Measurements from ENCODE around the gene SEPTIN1. TPM values are rescaled to one million over a fixed set of nuclear protein-coding genes. Genes with fewer than 3 reads are reported as not detected.

Gene SEPTIN1
- total and polyA plus RNA-seq, 2 of the 4 experiments (the other 2 are of a cell fraction), result 0.24 TPM; not detected in 1

- no peak overlapping the region for H2BK20ac ChIP-seq (ENCODE audit: low read depth, low read length)
- no peak overlapping the region for H3K4me3 ChIP-seq (ENCODE audit: insufficient read depth, low read depth, low read length)
- peaks cover 10 to 50% of the 10 kb centered on the region in 2 experiments for H3K79me1 ChIP-seq (ENCODE audit: low read depth in 1 of 2, low read length in 2 of 2)
- H2AK9ac ChIP-seq (replicated peaks; ENCODE audit: low read depth, low read length, poor library complexity), result no peak overlapping the region
- peaks cover 19% of the 10 kb centered on the region for H3K36me3 ChIP-seq (ENCODE audit: control insufficient read depth, insufficient read depth, low read length)
- no peak overlapping the region for H3K4me2 ChIP-seq (ENCODE audit: low read depth, low read length)
- CTCF ChIA-PET, result no interaction called here
- no peak overlapping the region for H3K23ac ChIP-seq (ENCODE audit: low read depth, low read length)
- POLR2A ChIA-PET (ENCODE audit: unreplicated experiment), result no interaction called here
- H3K4me1 ChIP-seq (ENCODE audit: control insufficient read depth, insufficient read depth, low read length), result peaks cover 6% of the 10 kb centered on the region
- no peak overlapping the region for H3K56ac ChIP-seq (ENCODE audit: extremely low read depth, insufficient read depth, low read length)
- no peak overlapping the region for H3K4ac ChIP-seq (ENCODE audit: low read depth, low read length)
- H3K14ac ChIP-seq (replicated peaks; ENCODE audit: low read depth, low read length), result no peak overlapping the region
- intact Hi-C loops (cut with micrococcal nuclease), result loop anchor here (5.0 kb wide), 1 partner anchor 301 kb away; the partner anchor contains the start of gene GDPD3
- no peaks in the 10 kb centered on the region for H3K27me3 ChIP-seq (ENCODE audit: control insufficient read depth, insufficient read depth, low read length)
- in situ Hi-C loops (cut with MboI; ENCODE audit: low sequenced_read_pairs), result loop anchor here (25.0 kb wide), 1 partner anchor 226 kb away; the partner anchor contains the start of genes BOLA2B, CORO1A, SLX1A and SULT1A3
- H4K20me1 ChIP-seq (ENCODE audit: insufficient read depth, low read length), result peaks cover 7% of the 10 kb centered on the region
- no peak for TF ChIP-seq RFX5 (IDR thresholded peaks at IDR 0.05; ENCODE audit: low read depth, low read length)
- TF ChIP-seq MAZ (IDR thresholded peaks at IDR 0.05; ENCODE audit: borderline replicate concordance, low read depth, low read length), result no peak
- TF ChIP-seq RCOR1 (IDR thresholded peaks at IDR 0.05; ENCODE audit: insufficient replicate concordance, low read length), result no peak
- TF ChIP-seq MXI1 (IDR thresholded peaks at IDR 0.05; ENCODE audit: borderline replicate concordance, low read depth, low read length), result no peak
- no peak for TF ChIP-seq BHLHE40 (IDR thresholded peaks at IDR 0.05; ENCODE audit: low read depth, low read length)
- no peak for TF ChIP-seq POLR2A (IDR thresholded peaks at IDR 0.05; ENCODE audit: low read depth, low read length)
- no peak for TF ChIP-seq USF2 (IDR thresholded peaks at IDR 0.05; ENCODE audit: low read depth, low read length)
- no peak for TF ChIP-seq FOS (IDR thresholded peaks at IDR 0.05; ENCODE audit: low read depth, low read length)
- TF ChIP-seq CEBPB (IDR thresholded peaks at IDR 0.05; ENCODE audit: low read depth, low read length), result no peak
- no peak for TF ChIP-seq NFE2L2 (IDR thresholded peaks at IDR 0.05; ENCODE audit: low read depth, low read length)
- TF ChIP-seq, protein P1, sequence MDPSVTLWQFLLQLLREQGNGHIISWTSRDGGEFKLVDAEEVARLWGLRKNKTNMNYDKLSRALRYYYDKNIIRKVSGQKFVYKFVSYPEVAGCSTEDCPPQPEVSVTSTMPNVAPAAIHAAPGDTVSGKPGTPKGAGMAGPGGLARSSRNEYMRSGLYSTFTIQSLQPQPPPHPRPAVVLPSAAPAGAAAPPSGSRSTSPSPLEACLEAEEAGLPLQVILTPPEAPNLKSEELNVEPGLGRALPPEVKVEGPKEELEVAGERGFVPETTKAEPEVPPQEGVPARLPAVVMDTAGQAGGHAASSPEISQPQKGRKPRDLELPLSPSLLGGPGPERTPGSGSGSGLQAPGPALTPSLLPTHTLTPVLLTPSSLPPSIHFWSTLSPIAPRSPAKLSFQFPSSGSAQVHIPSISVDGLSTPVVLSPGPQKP (IDR thresholded peaks at IDR 0.05; ENCODE audit: borderline replicate concordance, low read depth, low read length), result no peak
- TF ChIP-seq, protein P2, sequence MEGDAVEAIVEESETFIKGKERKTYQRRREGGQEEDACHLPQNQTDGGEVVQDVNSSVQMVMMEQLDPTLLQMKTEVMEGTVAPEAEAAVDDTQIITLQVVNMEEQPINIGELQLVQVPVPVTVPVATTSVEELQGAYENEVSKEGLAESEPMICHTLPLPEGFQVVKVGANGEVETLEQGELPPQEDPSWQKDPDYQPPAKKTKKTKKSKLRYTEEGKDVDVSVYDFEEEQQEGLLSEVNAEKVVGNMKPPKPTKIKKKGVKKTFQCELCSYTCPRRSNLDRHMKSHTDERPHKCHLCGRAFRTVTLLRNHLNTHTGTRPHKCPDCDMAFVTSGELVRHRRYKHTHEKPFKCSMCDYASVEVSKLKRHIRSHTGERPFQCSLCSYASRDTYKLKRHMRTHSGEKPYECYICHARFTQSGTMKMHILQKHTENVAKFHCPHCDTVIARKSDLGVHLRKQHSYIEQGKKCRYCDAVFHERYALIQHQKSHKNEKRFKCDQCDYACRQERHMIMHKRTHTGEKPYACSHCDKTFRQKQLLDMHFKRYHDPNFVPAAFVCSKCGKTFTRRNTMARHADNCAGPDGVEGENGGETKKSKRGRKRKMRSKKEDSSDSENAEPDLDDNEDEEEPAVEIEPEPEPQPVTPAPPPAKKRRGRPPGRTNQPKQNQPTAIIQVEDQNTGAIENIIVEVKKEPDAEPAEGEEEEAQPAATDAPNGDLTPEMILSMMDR (conservative IDR thresholded peaks at IDR 0.05; ENCODE audit: low read depth, low read length), result no peak
- TF ChIP-seq RAD21 (IDR thresholded peaks at IDR 0.05; ENCODE audit: low read length), result no peak
- WGBS, 2 experiments (ENCODE audit: extremely low coverage in 2 of 2, insufficient read length in 1 of 2), result 87% methylated on average over 2 of the region's 6 CpGs; no CpG with 5 or more reads in 1 of the 2 experiments
- H4K91ac ChIP-seq (ENCODE audit: insufficient read depth, low read depth, low read length), result no peak overlapping the region
- H4K5ac ChIP-seq (ENCODE audit: low read depth, low read length), result no peak overlapping the region
- DNase-seq (no peak), ATAC-seq (ENCODE audit: low read depth) (no peak)
- H4K8ac ChIP-seq (ENCODE audit: low read depth in 2 of 2, low read length in 2 of 2), result no peak overlapping the region
- dilution Hi-C loops (cut with HindIII; ENCODE audit: low sequenced_read_pairs, unreplicated experiment), result no loop called here
- H2AK5ac ChIP-seq (ENCODE audit: low read depth, low read length), result no peak overlapping the region
- BruUV-seq (replicated peaks), result no TSS peak
- no peak overlapping the region for H2BK5ac ChIP-seq (ENCODE audit: low read depth, low read length, poor library complexity, severe bottlenecking)
- H3K18ac ChIP-seq (ENCODE audit: low read depth, low read length), result no peak overlapping the region
- no peak overlapping the region for H3K27ac ChIP-seq (ENCODE audit: insufficient read depth, low read length)
- no peak overlapping the region for H2BK15ac ChIP-seq (ENCODE audit: low read depth, low read length)
- no peaks in the 10 kb centered on the region for H3K9me3 ChIP-seq (ENCODE audit: control insufficient read depth, insufficient read depth, low read length)
- H3K9ac ChIP-seq (ENCODE audit: low read depth, low read length), result no peak overlapping the region
- peaks cover 4% of the 10 kb centered on the region; the same call in 1 of the 2 replicates for H3K9me1 ChIP-seq (ENCODE audit: insufficient read depth, low read length)
- no peak overlapping the region for H2BK120ac ChIP-seq (ENCODE audit: low read depth, low read length)
- no peak overlapping the region for H2AFZ ChIP-seq (replicated peaks; ENCODE audit: low read length, poor library complexity)
Observed at GRCh38 chr16:30413112-30413806, 30.9 kb upstream of the SEPTIN1 start.

Data from IMR-90 (cell line).